Ishikawa (cell line): ENCODE data around the gene ARHGAP26.

Source experiments
- CEBPB ChIP-seq: IDR thresholded peaks from 2 replicates; pipeline ENCODE4 v1.6.1; 2012
- CREB1 ChIP-seq: IDR thresholded peaks from 2 replicates; pipeline ENCODE4 v1.6.1; 2012; ENCODE audit warnings: low read depth
- EGR1 ChIP-seq: IDR thresholded peaks from 2 replicates; pipeline ENCODE4 v1.6.1; 2012
- EP300 ChIP-seq: IDR thresholded peaks from 2 replicates; pipeline ENCODE4 v1.6.1; 2012; ENCODE audit warnings: borderline replicate concordance
- FOXM1 ChIP-seq: IDR thresholded peaks from 2 replicates; pipeline ENCODE4 v1.6.1; 2012; ENCODE audit warnings: low read depth, borderline replicate concordance
- NFIC ChIP-seq: IDR thresholded peaks from 2 replicates; pipeline ENCODE4 v1.6.1; 2012
- RAD21 ChIP-seq: IDR thresholded peaks from 2 replicates; pipeline ENCODE4 v1.6.1; 2012; ENCODE audit warnings: low read depth
- TAF1 ChIP-seq: IDR thresholded peaks from 2 replicates; pipeline ENCODE4 v1.6.1; 2012; ENCODE audit warnings: low read depth, mild to moderate bottlenecking
- TCF12 ChIP-seq: IDR thresholded peaks from 2 replicates; pipeline ENCODE4 v1.6.1; 2012; ENCODE audit warnings: low read depth
- TEAD4 ChIP-seq: IDR thresholded peaks from 2 replicates; pipeline ENCODE4 v1.6.1; 2012
- YY1 ChIP-seq: IDR thresholded peaks from 2 replicates; pipeline ENCODE4 v1.6.1; 2012; ENCODE audit warnings: low read depth
- ZBTB7A ChIP-seq: IDR thresholded peaks from 2 replicates; pipeline ENCODE4 v1.6.1; 2012; ENCODE audit warnings: low read depth
- TF ChIP-seq, protein P1 (sequence below): IDR thresholded peaks from 2 replicates; pipeline ENCODE4 v1.6.1; 2012
- TF ChIP-seq, protein P2 (sequence below): IDR thresholded peaks from 2 replicates; pipeline ENCODE4 v1.6.1; 2012
- TF ChIP-seq, protein P3 (sequence below): IDR thresholded peaks from 2 replicates; pipeline ENCODE4 v1.6.1; 2012; ENCODE audit warnings: low read depth, mild to moderate bottlenecking

ARHGAP26 gene

DNA sequence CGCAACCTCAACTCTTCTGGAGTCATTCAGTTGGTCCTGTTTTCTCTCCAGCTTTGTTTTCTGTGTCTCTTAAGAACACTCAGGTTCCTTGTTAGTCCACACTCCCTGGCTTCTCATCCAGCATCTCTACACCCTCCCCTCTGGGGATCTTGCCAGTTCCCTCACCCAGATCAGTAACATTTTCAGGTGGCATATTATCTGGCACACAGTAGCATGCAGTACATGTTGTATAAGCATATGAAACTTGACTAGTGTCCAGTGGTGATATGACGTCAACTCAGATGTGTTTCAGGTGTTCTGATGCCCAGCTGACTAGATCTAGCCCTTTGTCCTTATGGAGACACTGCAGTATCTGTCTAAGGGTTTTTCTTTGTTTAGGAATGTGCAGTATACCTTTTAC is 184.3 kb downstream of the ARHGAP26 start:
- TF ChIP-seq, protein P1, sequence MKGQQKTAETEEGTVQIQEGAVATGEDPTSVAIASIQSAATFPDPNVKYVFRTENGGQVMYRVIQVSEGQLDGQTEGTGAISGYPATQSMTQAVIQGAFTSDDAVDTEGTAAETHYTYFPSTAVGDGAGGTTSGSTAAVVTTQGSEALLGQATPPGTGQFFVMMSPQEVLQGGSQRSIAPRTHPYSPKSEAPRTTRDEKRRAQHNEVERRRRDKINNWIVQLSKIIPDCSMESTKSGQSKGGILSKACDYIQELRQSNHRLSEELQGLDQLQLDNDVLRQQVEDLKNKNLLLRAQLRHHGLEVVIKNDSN = no peak
- no peak for TF ChIP-seq CREB1
- TF ChIP-seq TCF12 = no peak
- no peak for TF ChIP-seq TEAD4
- no peak for TF ChIP-seq RAD21
- no peak for TF ChIP-seq ZBTB7A
- no peak for TF ChIP-seq YY1
- TF ChIP-seq NFIC = no peak

DNA sequence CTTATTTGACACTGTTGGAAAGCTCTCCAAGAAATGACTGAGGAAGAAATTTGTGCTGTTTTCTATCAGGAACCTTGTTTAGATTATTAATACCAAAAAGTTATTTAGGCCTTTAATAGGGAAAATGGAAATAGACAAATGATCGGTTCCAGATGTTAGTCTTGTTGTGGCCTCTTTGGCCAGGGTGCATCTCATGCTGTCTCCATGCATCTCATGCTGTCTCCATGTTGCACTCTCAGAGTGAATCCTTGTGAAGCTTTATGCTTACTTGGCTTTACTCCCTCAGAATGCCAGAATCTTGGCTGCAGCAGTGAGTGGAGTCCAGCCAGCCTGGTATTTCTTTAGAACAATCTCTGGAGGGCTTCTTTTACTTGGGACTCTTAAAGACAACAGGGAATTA is 185.5 kb downstream of the ARHGAP26 start:
- TF ChIP-seq FOXM1 (no peak), ZBTB7A (no peak), CREB1 (no peak), RAD21 (no peak), CEBPB (no peak), TCF12 (no peak), YY1 (no peak), EGR1 (no peak)
- TF ChIP-seq, protein P2, sequence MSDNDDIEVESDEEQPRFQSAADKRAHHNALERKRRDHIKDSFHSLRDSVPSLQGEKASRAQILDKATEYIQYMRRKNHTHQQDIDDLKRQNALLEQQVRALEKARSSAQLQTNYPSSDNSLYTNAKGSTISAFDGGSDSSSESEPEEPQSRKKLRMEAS = no peak

DNA sequence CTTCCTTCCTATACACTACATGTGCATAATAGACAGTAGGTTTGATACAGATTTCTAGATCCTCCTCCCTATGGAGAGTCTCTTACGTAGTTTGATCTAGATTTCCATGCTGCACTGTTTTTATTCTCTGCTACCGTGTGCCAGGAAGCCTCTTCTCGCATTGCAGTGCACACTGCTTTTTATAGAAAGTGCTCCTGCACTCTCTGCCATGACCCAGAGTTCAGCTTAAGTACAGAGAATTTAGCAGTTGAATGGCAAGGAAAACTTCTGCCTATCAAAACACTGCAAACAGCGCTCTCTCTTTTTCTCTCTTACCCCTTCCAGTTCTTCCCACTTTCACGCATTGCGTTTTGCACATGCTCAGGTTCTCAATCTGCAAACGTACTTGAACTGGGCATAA is 187.4 kb downstream of the ARHGAP26 start:
- TF ChIP-seq, protein P2 = no peak
- TF ChIP-seq CREB1 (no peak), YY1 (no peak), ZBTB7A (no peak), EGR1 (no peak), NFIC (no peak), TEAD4 (no peak), CEBPB (no peak), EP300 (no peak), RAD21 (no peak), FOXM1 (no peak), TCF12 (no peak), TAF1 (no peak)
- TF ChIP-seq, protein P3, sequence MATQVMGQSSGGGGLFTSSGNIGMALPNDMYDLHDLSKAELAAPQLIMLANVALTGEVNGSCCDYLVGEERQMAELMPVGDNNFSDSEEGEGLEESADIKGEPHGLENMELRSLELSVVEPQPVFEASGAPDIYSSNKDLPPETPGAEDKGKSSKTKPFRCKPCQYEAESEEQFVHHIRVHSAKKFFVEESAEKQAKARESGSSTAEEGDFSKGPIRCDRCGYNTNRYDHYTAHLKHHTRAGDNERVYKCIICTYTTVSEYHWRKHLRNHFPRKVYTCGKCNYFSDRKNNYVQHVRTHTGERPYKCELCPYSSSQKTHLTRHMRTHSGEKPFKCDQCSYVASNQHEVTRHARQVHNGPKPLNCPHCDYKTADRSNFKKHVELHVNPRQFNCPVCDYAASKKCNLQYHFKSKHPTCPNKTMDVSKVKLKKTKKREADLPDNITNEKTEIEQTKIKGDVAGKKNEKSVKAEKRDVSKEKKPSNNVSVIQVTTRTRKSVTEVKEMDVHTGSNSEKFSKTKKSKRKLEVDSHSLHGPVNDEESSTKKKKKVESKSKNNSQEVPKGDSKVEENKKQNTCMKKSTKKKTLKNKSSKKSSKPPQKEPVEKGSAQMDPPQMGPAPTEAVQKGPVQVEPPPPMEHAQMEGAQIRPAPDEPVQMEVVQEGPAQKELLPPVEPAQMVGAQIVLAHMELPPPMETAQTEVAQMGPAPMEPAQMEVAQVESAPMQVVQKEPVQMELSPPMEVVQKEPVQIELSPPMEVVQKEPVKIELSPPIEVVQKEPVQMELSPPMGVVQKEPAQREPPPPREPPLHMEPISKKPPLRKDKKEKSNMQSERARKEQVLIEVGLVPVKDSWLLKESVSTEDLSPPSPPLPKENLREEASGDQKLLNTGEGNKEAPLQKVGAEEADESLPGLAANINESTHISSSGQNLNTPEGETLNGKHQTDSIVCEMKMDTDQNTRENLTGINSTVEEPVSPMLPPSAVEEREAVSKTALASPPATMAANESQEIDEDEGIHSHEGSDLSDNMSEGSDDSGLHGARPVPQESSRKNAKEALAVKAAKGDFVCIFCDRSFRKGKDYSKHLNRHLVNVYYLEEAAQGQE = no peak
- TF ChIP-seq, protein P1 = no peak

DNA sequence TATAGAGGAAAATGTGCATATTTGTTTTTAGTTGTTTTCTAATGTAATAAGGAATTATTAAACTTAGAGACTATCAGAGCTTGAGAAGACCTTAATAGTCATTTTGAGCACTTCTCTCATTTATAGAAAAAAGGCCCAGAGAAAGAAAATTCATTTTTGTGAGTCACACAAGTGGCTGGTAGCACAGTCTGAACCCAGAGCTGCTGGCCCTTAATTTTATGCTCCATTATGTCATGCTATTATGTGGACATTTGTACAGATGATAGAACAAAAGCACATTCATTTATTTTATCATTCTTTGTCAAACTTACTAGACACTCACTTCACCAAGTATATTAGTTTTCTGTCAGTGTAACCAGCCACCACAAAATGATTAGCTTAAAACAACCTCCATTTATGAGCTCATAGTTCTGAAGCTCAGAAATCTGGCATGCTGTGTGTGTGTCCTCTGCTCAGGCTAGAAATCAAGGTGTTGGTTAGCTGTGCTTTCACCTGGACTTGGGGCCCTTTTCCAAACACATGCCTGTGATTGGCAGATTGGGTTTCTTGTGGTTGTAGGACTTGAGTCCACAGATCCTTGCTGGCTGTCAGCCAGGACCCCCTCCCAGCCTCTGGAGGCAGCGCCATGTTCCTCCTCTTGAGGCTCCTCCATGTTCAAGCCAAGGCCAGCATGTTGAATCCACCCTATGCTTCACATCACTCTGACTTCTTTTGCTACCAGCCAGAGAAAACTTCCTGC is 188.9 kb downstream of the ARHGAP26 start:
- TF ChIP-seq EGR1 = no peak
- TF ChIP-seq CEBPB = no peak
- no peak for TF ChIP-seq YY1
- no peak for TF ChIP-seq NFIC
- TF ChIP-seq, protein P1 = no peak
- no peak for TF ChIP-seq ZBTB7A
- TF ChIP-seq TAF1 = no peak
- TF ChIP-seq, protein P3 = no peak
- no peak for TF ChIP-seq CREB1
- no peak for TF ChIP-seq FOXM1
- no peak for TF ChIP-seq RAD21
- TF ChIP-seq, protein P2 = no peak
- TF ChIP-seq EP300 = no peak
- no peak for TF ChIP-seq TCF12
- no peak for TF ChIP-seq TEAD4

DNA sequence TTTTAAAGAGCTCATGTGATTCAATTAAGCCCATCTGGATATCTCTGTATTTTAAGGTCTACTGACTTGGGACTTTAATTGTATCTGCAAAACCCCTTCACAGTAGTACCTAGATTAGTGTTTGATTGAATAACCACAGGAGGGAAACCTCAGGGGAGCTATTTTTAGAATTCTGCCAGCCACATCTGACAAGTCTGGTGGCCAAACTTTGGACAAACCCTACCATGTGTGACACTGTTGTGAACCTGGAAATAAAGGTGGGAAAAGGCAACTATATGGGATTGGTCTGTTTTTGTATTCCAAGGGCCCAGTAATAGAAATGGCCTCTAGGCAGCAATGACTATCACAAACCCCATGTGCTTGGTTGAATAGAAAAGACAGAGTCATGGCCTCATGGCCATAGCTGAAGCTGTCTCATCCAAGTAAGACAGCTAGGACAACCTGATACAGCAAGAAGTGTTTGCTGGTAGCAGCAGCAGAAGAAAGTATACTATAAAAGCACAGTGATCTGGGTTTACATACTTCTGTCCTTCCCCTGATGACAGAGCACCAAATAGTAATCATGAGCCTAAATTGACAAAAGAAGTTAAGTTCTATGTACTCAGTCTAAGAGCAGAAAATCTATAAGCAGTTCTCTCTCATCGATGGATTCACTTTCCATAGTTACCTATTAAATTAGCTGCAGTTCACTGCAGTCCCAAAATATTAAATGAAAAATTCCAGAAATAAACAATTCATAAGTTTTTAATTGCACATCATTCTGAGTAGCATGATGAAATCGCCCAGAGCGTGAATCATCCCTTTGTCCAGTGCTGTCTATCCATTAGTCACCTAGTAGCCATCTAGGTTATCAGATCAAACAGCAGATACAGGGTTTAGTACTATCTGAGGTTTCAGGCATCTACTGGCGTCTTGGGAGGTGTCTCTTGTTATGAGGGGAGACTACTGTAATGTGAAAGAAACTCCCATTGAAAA is 189.8 kb downstream of the ARHGAP26 start:
- no peak for TF ChIP-seq CEBPB
- no peak for TF ChIP-seq NFIC
- TF ChIP-seq ZBTB7A = no peak
- TF ChIP-seq TEAD4 = no peak
- TF ChIP-seq, protein P2 = no peak
- TF ChIP-seq YY1 = no peak
- TF ChIP-seq, protein P1 = no peak
- TF ChIP-seq TAF1 = no peak
- no peak for TF ChIP-seq FOXM1
